Testis (tissue), 2 donors: ENCODE results near the gene DCDC2B.

Source experiments
- CTCF ChIP-seq, 3 experiments: fragments of 450-650 bp in 2 of 3; fragments of 200-600 bp in 1 of 3; sonication (generic) in 1 of 3; IDR thresholded peaks; one replicate each; pipeline ENCODE4 v1.5.1; 2016 to 2019; ENCODE audit warnings: antibody characterized with exemption in 3 of 3, mild to moderate bottlenecking in 2 of 3, moderate library complexity in 1 of 3
- POLR2A ChIP-seq: fragments of 450-650 bp; IDR thresholded peaks from one replicate; pipeline ENCODE4 v1.6.1; 2017; ENCODE audit warnings: antibody characterized with exemption, mild to moderate bottlenecking, moderate library complexity

GRCh38 chr1:32249831-32250525, 41.1 kb downstream of the DCDC2B start:
- TF ChIP-seq CTCF (IDR thresholded peaks at IDR 0.05) (no peak), POLR2A (no peak)
